Duodenal mucosa (tissue), 2 donors: ENCODE measurements around the gene SUMF1.

Experiments used
- H3K27ac ChIP-seq: one replicate; pipeline ENCODE4 v1.7.0; 2013; ENCODE audit warnings: low read depth, low read length
- H3K27me3 ChIP-seq, 2 donors: one replicate each; pipeline ENCODE4 v1.7.0; 2013; ENCODE audit warnings: low read length in 2 of 2, control low read depth in 1 of 2; ENCODE audit not compliant: insufficient read depth in 2 of 2, control insufficient read depth in 1 of 2
- H3K36me3 ChIP-seq, 2 donors: one replicate each; pipeline ENCODE4 v1.7.0; 2013; ENCODE audit warnings: low read length in 2 of 2, control low read depth in 1 of 2; ENCODE audit not compliant: insufficient read depth in 2 of 2, control insufficient read depth in 1 of 2
- H3K4me1 ChIP-seq, 2 donors: one replicate each; pipeline ENCODE4 v1.7.0; 2013; ENCODE audit warnings: low read length in 2 of 2, control low read depth in 1 of 2; ENCODE audit not compliant: insufficient read depth in 2 of 2, control insufficient read depth in 1 of 2
- H3K4me3 ChIP-seq, 2 donors: one replicate each; pipeline ENCODE4 v1.7.0; 2013; ENCODE audit warnings: low read length in 2 of 2, low read depth in 1 of 2
- H3K9ac ChIP-seq, 2 donors: one replicate each; pipeline ENCODE4 v1.7.0; 2013; ENCODE audit warnings: low read length in 2 of 2, low read depth in 1 of 2
- H3K9me3 ChIP-seq, 2 donors: one replicate each; pipeline ENCODE4 v1.7.0; 2013; ENCODE audit warnings: low read length in 2 of 2, control low read depth in 1 of 2; ENCODE audit not compliant: control insufficient read depth in 1 of 2

SUMF1 gene

GRCh38 chr3:4418156-4418555 lies 48.9 kb downstream of the SUMF1 start:
- H3K27ac ChIP-seq = no peak overlapping the region
- H3K36me3 ChIP-seq = peaks cover 12 to 25% of the 10 kb centered on the region in 2 donors
- no peak overlapping the region for H3K4me3 ChIP-seq
- no peaks in the 10 kb centered on the region for H3K27me3 ChIP-seq
- peaks cover 0 to 4% of the 10 kb centered on the region in 2 donors for H3K4me1 ChIP-seq
- H3K9ac ChIP-seq = no peak overlapping the region
- no peaks in the 10 kb centered on the region for H3K9me3 ChIP-seq

- H3K4me1 ChIP-seq = peaks cover 0 to 4% of the 10 kb centered on the region in 2 donors
- no peak overlapping the region for H3K4me3 ChIP-seq
- H3K27me3 ChIP-seq = no peaks in the 10 kb centered on the region
- no peaks in the 10 kb centered on the region for H3K9me3 ChIP-seq
- H3K9ac ChIP-seq = no peak overlapping the region
- H3K36me3 ChIP-seq = peaks cover 12 to 28% of the 10 kb centered on the region in 2 donors
- H3K27ac ChIP-seq = no peak overlapping the region
Observed at GRCh38 chr3:4417449-4417848, 49.6 kb downstream of the SUMF1 start.

DNA sequence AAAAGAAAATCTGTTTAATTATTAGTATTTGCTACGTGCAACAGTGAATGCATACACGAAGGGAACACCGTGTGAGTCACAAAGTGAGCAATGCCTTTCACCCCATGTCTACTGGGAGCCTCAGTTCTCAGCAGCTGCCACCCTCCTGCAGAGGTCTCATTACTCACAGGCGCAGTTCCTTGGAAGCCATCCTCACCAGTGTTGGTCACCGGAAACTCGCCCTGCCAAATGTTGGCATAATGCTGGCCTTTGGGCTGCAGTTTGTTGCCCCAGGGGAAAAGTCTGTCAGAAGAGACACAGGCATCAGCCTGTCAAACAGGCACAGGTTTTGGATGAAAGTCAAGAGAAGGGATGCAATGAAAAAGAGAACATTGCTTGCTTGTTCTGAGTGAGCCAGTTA lies 50.1 kb downstream of the SUMF1 start:
- H3K9me3 ChIP-seq = no peaks in the 10 kb centered on the region
- H3K27ac ChIP-seq = no peak overlapping the region
- peaks cover 12 to 28% of the 10 kb centered on the region in 2 donors for H3K36me3 ChIP-seq
- no peak overlapping the region for H3K9ac ChIP-seq
- no peak overlapping the region for H3K4me3 ChIP-seq
- peaks cover 0 to 4% of the 10 kb centered on the region in 2 donors for H3K4me1 ChIP-seq
- H3K27me3 ChIP-seq = no peaks in the 10 kb centered on the region

- H3K27me3 ChIP-seq = no peaks in the 10 kb centered on the region
- H3K36me3 ChIP-seq = peaks cover 12 to 28% of the 10 kb centered on the region in 2 donors
- peaks cover 0 to 4% of the 10 kb centered on the region in 2 donors for H3K4me1 ChIP-seq
- H3K9ac ChIP-seq = no peak overlapping the region
- H3K4me3 ChIP-seq = no peak overlapping the region
- no peak overlapping the region for H3K27ac ChIP-seq
- no peaks in the 10 kb centered on the region for H3K9me3 ChIP-seq
Observed at GRCh38 chr3:4416427-4416945, 50.6 kb downstream of the SUMF1 start.

GRCh38 chr3:4413467-4413866 lies 53.6 kb downstream of the SUMF1 start:
- peaks cover 0 to 2% of the 10 kb centered on the region in 2 donors for H3K4me1 ChIP-seq
- no peak overlapping the region for H3K9ac ChIP-seq
- no peak overlapping the region for H3K4me3 ChIP-seq
- no peaks in the 10 kb centered on the region for H3K27me3 ChIP-seq
- peaks cover 10 to 38% of the 10 kb centered on the region in 2 donors for H3K36me3 ChIP-seq
- H3K9me3 ChIP-seq = no peaks in the 10 kb centered on the region
- no peak overlapping the region for H3K27ac ChIP-seq

DNA sequence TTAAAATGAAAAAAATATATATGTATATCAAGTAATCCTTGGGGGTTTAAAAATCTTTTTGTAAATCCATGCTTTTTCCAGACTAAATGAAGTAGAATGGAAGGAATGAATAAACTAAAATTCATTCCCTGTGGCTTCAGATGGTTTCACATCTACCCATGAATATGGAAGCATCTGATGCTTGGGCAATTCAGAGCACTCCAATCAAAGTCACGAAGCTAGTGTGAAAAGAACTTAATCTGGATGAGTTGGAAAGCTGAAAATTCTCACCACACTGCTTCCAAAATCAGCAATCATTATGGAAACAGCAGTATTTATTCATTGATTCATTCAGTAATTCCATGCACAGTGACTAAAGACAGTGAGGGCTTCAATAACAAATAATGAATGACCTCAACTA lies 55.2 kb downstream of the SUMF1 start:
- Histone ChIP-seq H3K9ac (no peak overlapping the region), H3K4me1 (peaks cover 8 to 11% of the 10 kb centered on the region in 2 donors), H3K27me3 (no peaks in the 10 kb centered on the region), H3K9me3 (no peaks in the 10 kb centered on the region), H3K4me3 (no peak overlapping the region), H3K36me3 (peaks cover 6 to 29% of the 10 kb centered on the region in 2 donors), H3K27ac (no peak overlapping the region)

DNA sequence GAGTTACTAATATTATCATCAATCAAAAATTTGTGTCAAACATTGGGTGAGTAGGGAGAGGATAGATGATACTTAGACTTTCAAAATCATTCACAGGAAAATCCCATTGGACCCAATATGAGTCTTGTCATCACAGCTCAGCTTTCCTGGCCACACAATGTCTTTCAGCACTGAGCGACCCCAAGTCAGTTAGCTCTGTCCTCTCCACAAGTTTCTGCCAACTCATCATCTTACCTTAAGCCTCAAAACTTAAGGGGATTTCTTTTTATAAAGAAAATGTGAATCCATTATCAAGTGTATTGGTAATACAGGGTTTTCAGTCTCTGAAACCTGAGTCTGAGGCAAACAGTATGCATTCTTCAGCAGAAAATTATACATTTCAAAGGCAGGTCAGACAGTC lies 55.8 kb downstream of the SUMF1 start:
- Histone ChIP-seq H3K36me3 (peaks cover under 1 to 23% of the 10 kb centered on the region in 2 donors), H3K4me3 (no peak overlapping the region), H3K9me3 (no peaks in the 10 kb centered on the region), H3K27ac (no peak overlapping the region), H3K27me3 (no peaks in the 10 kb centered on the region), H3K9ac (no peak overlapping the region), H3K4me1 (peaks cover 12 to 13% of the 10 kb centered on the region in 2 donors)

GRCh38 chr3:4410606-4411005 lies 56.5 kb downstream of the SUMF1 start:
- Histone ChIP-seq H3K9ac (no peak overlapping the region), H3K36me3 (peaks cover 0 to 22% of the 10 kb centered on the region in 2 donors), H3K27me3 (no peaks in the 10 kb centered on the region)

GRCh38 chr3:4409971-4410573 lies 57.0 kb downstream of the SUMF1 start:
- H3K36me3 ChIP-seq = peaks cover 0 to 26% of the 10 kb centered on the region in 2 donors
- no peaks in the 10 kb centered on the region for H3K27me3 ChIP-seq
- H3K27ac ChIP-seq = no peak overlapping the region
- H3K4me3 ChIP-seq = no peak overlapping the region
- no peak overlapping the region for H3K9ac ChIP-seq
- no peaks in the 10 kb centered on the region for H3K9me3 ChIP-seq
- peaks cover 12 to 13% of the 10 kb centered on the region in 2 donors for H3K4me1 ChIP-seq

More at GRCh38 chr3:4410606-4411005, 56.5 kb downstream of the SUMF1 start:
- no peaks in the 10 kb centered on the region for H3K9me3 ChIP-seq
- peaks cover 12 to 13% of the 10 kb centered on the region in 2 donors for H3K4me1 ChIP-seq
- H3K4me3 ChIP-seq = no peak overlapping the region
- no peak overlapping the region for H3K27ac ChIP-seq

GRCh38 chr3:4409415-4409814 lies 57.7 kb downstream of the SUMF1 start:
- H3K9ac ChIP-seq = no peak overlapping the region
- H3K4me3 ChIP-seq = no peak overlapping the region
- H3K27me3 ChIP-seq = no peaks in the 10 kb centered on the region
- H3K9me3 ChIP-seq = no peaks in the 10 kb centered on the region
- H3K4me1 ChIP-seq = peaks cover 12 to 13% of the 10 kb centered on the region in 2 donors
- H3K36me3 ChIP-seq = peaks cover 0 to 25% of the 10 kb centered on the region in 2 donors
- no peak overlapping the region for H3K27ac ChIP-seq
